NT2/D1 (cell line): ENCODE measurements around the gene CCSER2.

ENCODE experiments used
- DNase-seq: peaks from one replicate; pipeline ENCODE4 v3.0.0-alpha.2; 2011; ENCODE audit warnings: low read depth, low spot score
- H3K27me3 ChIP-seq: 2 replicates; pipeline ENCODE4 v1.6.0; 2011; ENCODE audit warnings: mild to moderate bottlenecking; ENCODE audit not compliant: insufficient read length, insufficient read depth
- H3K36me3 ChIP-seq: 2 replicates; pipeline ENCODE4 v1.6.1; 2011; ENCODE audit warnings: mild to moderate bottlenecking, low read length, mixed read lengths; ENCODE audit not compliant: insufficient read depth, insufficient read length
- H3K4me1 ChIP-seq: 2 replicates; pipeline ENCODE4 v1.5.1; 2011; ENCODE audit not compliant: insufficient read depth, insufficient read length
- H3K4me3 ChIP-seq: 2 replicates; pipeline ENCODE4 v1.5.1; 2011; ENCODE audit warnings: low read depth; ENCODE audit not compliant: insufficient read length
- H3K9ac ChIP-seq: 2 replicates; pipeline ENCODE4 v1.6.0; 2011; ENCODE audit warnings: low read depth; ENCODE audit not compliant: insufficient read length
- H3K9me3 ChIP-seq: 2 replicates; pipeline ENCODE4 v1.5.1; 2011; ENCODE audit warnings: mild to moderate bottlenecking, low read length; ENCODE audit not compliant: insufficient read depth
- SUZ12 ChIP-seq: IDR thresholded peaks from 2 replicates; pipeline ENCODE4 v1.6.1; 2011; ENCODE audit not compliant: insufficient read length, insufficient read depth; ENCODE audit errors: extremely low read depth
- YY1 ChIP-seq: IDR thresholded peaks from 2 replicates; pipeline ENCODE4 v1.6.1; 2011; ENCODE audit not compliant: insufficient read length, insufficient read depth
- ZNF274 ChIP-seq: IDR thresholded peaks from 2 replicates; pipeline ENCODE4 v1.6.1; 2011; ENCODE audit warnings: mild to moderate bottlenecking, low read depth, low read length

Gene CCSER2

GRCh38 chr10:84358743-84359142 lies 30.4 kb downstream of the CCSER2 start:
- Histone ChIP-seq H3K36me3 (no peaks in the 10 kb centered on the region), H3K9me3 (no peaks in the 10 kb centered on the region), H3K4me3 (no peak overlapping the region), H3K9ac (no peak overlapping the region), H3K4me1 (no peaks in the 10 kb centered on the region), H3K27me3 (no peaks in the 10 kb centered on the region)
- DNase-seq: no peak
- TF ChIP-seq SUZ12 (no peak), ZNF274 (no peak), YY1 (no peak)

- Histone ChIP-seq H3K9ac (no peak overlapping the region), H3K9me3 (no peaks in the 10 kb centered on the region), H3K27me3 (no peaks in the 10 kb centered on the region), H3K4me1 (no peaks in the 10 kb centered on the region), H3K4me3 (no peak overlapping the region), H3K36me3 (no peaks in the 10 kb centered on the region)
- no peak for DNase-seq
- TF ChIP-seq ZNF274 (no peak), SUZ12 (no peak), YY1 (no peak)
Observed at GRCh38 chr10:84360637-84361365, 32.4 kb downstream of the CCSER2 start.

- Histone ChIP-seq H3K9ac (no peak overlapping the region), H3K9me3 (no peaks in the 10 kb centered on the region), H3K4me1 (no peaks in the 10 kb centered on the region), H3K4me3 (no peak overlapping the region), H3K36me3 (no peaks in the 10 kb centered on the region), H3K27me3 (no peaks in the 10 kb centered on the region)
- DNase-seq: no peak
- TF ChIP-seq SUZ12 (no peak), YY1 (no peak), ZNF274 (no peak)
Observed at GRCh38 chr10:84365335-84365881, 37.0 kb downstream of the CCSER2 start.

GRCh38 chr10:84366041-84366440 lies 37.7 kb downstream of the CCSER2 start:
- no peak for DNase-seq

GRCh38 chr10:84367256-84367655 lies 38.9 kb downstream of the CCSER2 start:
- Histone ChIP-seq H3K27me3 (no peaks in the 10 kb centered on the region), H3K36me3 (peaks cover 7% of the 10 kb centered on the region), H3K9me3 (no peaks in the 10 kb centered on the region), H3K4me3 (no peak overlapping the region), H3K9ac (no peak overlapping the region), H3K4me1 (no peaks in the 10 kb centered on the region)
- no peak for TF ChIP-seq ZNF274
- TF ChIP-seq SUZ12: no peak
- no peak for TF ChIP-seq YY1
- no peak for DNase-seq

More at GRCh38 chr10:84366041-84366440, 37.7 kb downstream of the CCSER2 start:
- Histone ChIP-seq H3K27me3 (no peaks in the 10 kb centered on the region), H3K36me3 (no peaks in the 10 kb centered on the region), H3K9me3 (no peaks in the 10 kb centered on the region), H3K4me3 (no peak overlapping the region), H3K4me1 (no peaks in the 10 kb centered on the region), H3K9ac (no peak overlapping the region)
- no peak for TF ChIP-seq SUZ12
- TF ChIP-seq ZNF274: no peak
- TF ChIP-seq YY1: no peak

- Histone ChIP-seq H3K9me3 (no peaks in the 10 kb centered on the region), H3K9ac (no peak overlapping the region)
- TF ChIP-seq ZNF274 (no peak), YY1 (no peak), SUZ12 (no peak)
Observed at GRCh38 chr10:84368828-84369227, 40.4 kb downstream of the CCSER2 start.

GRCh38 chr10:84370283-84370682 lies 41.9 kb downstream of the CCSER2 start:
- no peak overlapping the region for H3K9ac ChIP-seq
- H3K4me1 ChIP-seq: no peaks in the 10 kb centered on the region
- DNase-seq: no peak
- H3K4me3 ChIP-seq: no peak overlapping the region
- TF ChIP-seq YY1 (no peak), ZNF274 (no peak), SUZ12 (no peak)
- H3K9me3 ChIP-seq: no peaks in the 10 kb centered on the region
- H3K27me3 ChIP-seq: no peaks in the 10 kb centered on the region
- H3K36me3 ChIP-seq: peaks cover 19% of the 10 kb centered on the region

More at GRCh38 chr10:84368828-84369227, 40.4 kb downstream of the CCSER2 start:
- Histone ChIP-seq H3K36me3 (peaks cover 13% of the 10 kb centered on the region), H3K27me3 (no peaks in the 10 kb centered on the region), H3K4me1 (no peaks in the 10 kb centered on the region), H3K4me3 (no peak overlapping the region)
- DNase-seq: no peak
